Effector CD4-positive, alpha-beta T cell (primary cell): ENCODE measurements around the gene MAP2K6.

Source experiments
- DNase-seq: peaks from one replicate; pipeline ENCODE4 v3.0.0-alpha.2; 2020

MAP2K6 gene

DNA sequence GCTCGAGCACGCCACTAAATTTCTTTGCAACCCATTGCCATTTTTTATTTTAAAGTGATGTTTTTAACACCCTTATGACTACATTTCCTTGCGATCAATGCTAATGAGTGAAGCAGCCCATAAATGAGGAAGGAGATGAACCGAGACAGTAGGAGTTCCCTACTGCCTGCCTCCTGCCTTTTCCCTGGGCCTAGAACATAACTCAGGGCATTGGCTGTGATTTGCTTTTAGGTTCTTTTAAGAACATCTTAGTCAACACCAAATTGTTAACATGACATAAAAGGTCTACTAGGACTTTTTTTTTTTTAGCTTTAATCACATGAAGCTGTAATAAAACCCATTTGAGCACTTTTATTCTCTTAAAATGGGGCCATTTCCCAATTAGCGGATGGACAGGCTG lies 81.3 kb downstream of the MAP2K6 start:
- no peak for DNase-seq

- no peak for DNase-seq
Measured at GRCh38 chr17:69497161-69497560, 82.7 kb downstream of the MAP2K6 start.

- DNase-seq: no peak
Measured at GRCh38 chr17:69499318-69499717, 84.8 kb downstream of the MAP2K6 start.

- no peak for DNase-seq
Measured at GRCh38 chr17:69500911-69501429, 86.5 kb downstream of the MAP2K6 start.

- DNase-seq: no peak
Measured at GRCh38 chr17:69501591-69502468, 87.3 kb downstream of the MAP2K6 start.

DNA sequence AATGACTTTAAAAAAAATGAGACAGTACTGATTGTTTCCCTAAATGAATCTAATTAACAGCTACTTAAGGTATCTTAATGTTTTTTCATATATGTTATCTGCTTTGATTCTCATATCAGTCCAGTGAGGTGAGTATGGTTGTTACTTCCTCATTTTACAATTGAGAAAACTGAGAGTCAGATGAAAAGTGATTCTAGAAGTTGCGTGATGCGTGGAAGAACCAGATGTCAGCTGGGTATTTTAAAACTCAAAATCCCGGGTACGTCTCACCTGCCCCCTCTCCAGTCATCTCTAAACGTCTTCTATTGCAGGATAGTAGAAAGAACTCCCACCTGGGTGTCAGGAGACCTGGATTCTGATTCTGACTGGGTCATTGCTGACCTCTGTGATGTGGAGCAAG lies 89.2 kb downstream of the MAP2K6 start:
- no peak for DNase-seq

DNA sequence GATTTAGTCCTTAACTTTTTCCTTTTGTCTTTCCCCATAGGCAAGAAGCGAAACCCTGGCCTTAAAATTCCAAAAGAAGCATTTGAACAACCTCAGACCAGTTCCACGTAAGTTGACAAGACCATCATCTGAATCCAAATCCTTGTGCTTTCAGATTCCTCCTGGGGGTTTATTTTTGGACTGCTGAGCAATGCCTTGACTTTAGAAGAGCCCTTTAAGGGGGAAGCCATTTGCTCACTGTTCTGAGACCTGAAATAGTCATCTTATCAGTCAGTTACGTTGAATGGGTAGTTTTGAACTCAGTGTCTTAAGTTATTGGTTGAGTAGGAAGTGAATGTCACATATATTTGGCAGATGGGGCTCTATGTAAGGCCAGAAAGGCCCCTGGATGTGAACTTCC lies 91.2 kb downstream of the MAP2K6 start:
- no peak for DNase-seq

GRCh38 chr17:69506489-69506888 lies 92.0 kb downstream of the MAP2K6 start:
- no peak for DNase-seq

GRCh38 chr17:69508814-69509213 lies 94.3 kb downstream of the MAP2K6 start:
- DNase-seq: no peak

GRCh38 chr17:69511250-69511649 lies 96.8 kb downstream of the MAP2K6 start:
- DNase-seq: no peak

DNA sequence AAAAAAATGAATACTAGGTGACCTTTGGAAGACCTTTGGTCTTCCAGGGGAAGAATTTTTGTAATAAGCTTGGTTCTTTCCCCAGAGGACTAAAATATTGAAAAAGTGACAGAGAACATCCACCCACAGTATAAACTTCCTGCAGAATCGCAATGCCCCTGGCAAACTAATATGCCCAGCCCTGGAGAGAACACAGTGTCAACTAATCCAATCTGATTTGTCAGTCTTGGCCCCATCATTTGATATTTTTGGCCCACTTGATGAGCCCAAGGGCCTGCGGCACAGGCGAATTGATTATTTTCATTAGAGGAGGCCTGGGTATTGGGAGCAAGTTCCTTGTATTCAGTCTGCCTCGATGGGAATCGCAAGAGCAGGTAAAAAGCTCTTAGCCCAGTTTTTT lies 98.4 kb downstream of the MAP2K6 start:
- DNase-seq: no peak

DNA sequence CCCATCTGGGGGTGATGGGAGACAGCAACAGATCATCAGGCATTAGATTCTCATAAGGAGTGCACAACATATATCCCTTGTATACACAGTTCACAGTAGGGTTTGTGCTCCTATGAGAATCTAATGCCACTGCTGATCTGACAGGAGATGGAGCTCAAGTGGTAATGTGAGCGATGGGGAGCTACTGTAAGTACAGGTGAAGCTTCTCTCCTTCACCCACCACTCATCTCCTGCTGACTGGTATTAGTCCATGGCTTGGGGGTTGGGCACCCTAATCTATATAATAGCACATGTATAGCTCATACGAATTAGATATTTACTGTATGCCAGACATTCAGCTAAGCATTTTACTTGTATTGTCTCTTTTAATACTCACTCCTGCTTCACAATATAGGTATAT lies 101.7 kb downstream of the MAP2K6 start:
- no peak for DNase-seq

DNA sequence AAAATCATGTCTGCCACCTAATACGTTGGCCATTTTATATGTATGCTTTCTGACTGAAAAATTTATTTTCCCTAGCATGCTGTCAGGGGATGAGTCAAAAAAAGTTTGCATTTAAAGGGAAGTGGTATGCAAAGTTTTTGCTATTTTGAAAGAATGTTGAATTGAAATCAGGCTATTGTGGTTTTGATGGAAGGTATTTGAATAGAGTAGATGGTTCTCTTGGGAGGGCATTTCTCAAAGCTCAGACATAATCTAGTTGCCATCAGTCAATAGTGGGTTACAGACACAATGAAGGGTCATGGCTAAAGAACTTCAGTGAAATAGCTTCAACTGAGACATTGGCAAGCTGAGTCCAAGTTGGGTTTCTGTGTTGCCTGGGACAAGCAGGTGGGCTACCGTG lies 102.4 kb downstream of the MAP2K6 start:
- DNase-seq: no peak

GRCh38 chr17:69518951-69519350 lies 104.5 kb downstream of the MAP2K6 start:
- DNase-seq: no peak

GRCh38 chr17:69523244-69523861 lies 108.9 kb downstream of the MAP2K6 start:
- no peak for DNase-seq

DNA sequence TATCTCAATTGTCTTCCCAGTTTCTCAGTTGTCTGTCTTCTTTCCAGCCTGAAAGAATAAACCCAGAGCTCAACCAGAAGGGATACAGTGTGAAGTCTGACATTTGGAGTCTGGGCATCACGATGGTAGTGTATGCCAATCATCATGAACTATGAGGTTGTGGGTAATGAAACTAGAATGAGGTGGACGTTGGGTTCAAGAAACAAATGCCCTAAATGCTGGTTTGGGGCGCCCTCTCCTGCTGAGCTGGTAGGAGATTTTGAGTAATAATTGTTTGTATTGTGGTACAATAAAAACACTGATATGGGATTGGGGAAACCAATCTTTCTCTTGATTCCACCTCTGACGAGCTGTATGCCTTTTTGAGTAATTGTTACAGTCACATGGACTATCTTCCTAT lies 110.4 kb downstream of the MAP2K6 start:
- no peak for DNase-seq

GRCh38 chr17:69525920-69526841 lies 111.7 kb downstream of the MAP2K6 start:
- DNase-seq: no peak

DNA sequence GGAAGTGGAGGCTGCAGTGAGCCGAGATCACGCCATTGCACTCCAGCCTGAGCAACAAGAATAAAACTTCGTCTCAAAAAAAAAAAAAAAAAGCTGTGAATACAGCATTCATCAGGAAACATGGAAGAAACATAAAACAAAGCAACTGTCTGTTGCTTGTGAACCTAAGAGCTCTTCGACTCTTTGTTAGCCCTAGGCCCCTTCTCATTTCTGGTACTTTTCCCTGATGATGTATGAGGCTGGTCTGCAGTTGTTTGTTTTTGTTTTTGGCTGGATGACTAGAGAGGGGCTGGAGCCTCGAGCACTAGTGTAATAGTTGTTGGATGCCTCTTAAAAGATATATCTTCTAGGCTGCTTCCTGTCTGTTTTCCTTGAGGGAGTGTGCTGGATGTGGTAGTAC lies 113.5 kb downstream of the MAP2K6 start:
- DNase-seq: no peak

GRCh38 chr17:69533481-69534234 lies 119.2 kb downstream of the MAP2K6 start:
- no peak for DNase-seq

DNA sequence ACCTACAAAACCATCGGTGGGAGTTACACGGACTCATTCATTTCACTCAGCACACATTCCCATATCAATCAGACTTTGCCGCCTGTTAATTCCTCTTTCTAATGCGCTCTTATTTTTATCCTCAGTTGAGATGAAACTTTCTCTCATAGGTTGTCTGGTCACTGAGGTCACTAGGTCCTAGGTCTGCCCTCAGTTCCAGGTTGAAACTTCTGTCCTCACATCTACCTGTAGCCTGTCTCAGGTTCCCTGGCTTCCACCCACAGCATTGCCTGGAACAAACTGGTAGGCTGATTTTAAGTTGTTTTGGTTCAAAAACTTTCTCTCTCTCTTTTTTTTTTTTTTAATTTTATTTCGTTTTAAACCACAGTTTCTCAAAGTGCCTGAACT lies 119.7 kb downstream of the MAP2K6 start:
- DNase-seq: no peak

DNA sequence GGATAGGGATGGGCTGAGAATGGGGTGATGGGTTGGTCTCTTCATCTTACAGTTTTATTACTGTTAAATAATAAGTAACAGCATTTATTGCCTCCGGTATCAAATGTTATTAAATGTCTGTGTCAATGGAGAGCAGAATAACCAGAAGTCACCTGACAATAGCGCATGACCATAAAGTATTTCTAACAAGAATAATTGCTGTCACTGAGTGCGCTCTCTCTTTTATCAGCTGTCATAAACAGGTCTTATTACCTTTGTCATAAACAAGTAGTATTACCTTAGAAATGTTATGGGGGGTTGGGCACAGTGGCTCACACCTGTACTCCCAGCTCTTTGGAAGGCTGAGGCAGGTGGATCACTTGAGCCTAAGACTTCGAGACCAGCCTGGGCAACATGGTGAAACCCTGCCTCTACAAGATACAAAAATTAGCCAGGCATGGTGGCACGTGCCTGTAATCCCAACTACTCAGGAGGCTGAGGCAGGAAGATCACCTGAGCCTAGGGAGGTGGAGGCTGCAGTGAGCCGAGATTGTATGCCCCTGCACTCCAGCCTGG lies 120.6 kb downstream of the MAP2K6 start:
- DNase-seq: no peak

GRCh38 chr17:69538795-69539194 lies 124.3 kb downstream of the MAP2K6 start:
- DNase-seq: no peak
